K562 (cell line): ENCODE results near the gene CSF2RB. TPM values are rescaled to one million over a fixed set of nuclear protein-coding genes. Genes with fewer than 3 reads are reported as not detected.
A peak's percentile ranks its signal among the peaks of the same experiment; 100 is the strongest.

Source experiments
- CBFB ChIP-seq: sonication (generic); formaldehyde crosslinking; IDR thresholded peaks from 2 replicates; pipeline ENCODE4 v1.4.0; 2020; ENCODE audit warnings: mild to moderate bottlenecking, missing genetic modification reagents
- CHD1 ChIP-seq: fragments of 200-600 bp; sonication (generic); IDR thresholded peaks from one replicate; pipeline ENCODE4 v1.6.1; 2012; ENCODE audit warnings: mild to moderate bottlenecking, moderate library complexity, low read length, inconsistent platforms
- CTCFL ChIP-seq: IDR thresholded peaks from 2 replicates; pipeline ENCODE4 v1.6.1; 2011; ENCODE audit warnings: borderline replicate concordance, low read depth, mild to moderate bottlenecking, moderate library complexity, low read length; ENCODE audit not compliant: insufficient read depth, poor library complexity, severe bottlenecking
- E2F6 ChIP-seq, 2 experiments: IDR thresholded peaks; 2 replicates each; pipeline ENCODE4 v1.6.1; 2011; ENCODE audit warnings: borderline replicate concordance in 1 of 2, control low read depth in 1 of 2, low read depth in 1 of 2, low read length in 1 of 2, mild to moderate bottlenecking in 1 of 2, mixed read lengths in 1 of 2, moderate library complexity in 1 of 2; ENCODE audit not compliant: insufficient read depth in 1 of 2, insufficient read length in 1 of 2, poor library complexity in 1 of 2, severe bottlenecking in 1 of 2; ENCODE audit errors: extremely low read depth in 1 of 2
- ETV6 ChIP-seq, 3 experiments: fragments of 150-350 bp in 1 of 3; sonication (generic) in 1 of 3; formaldehyde crosslinking in 1 of 3; IDR thresholded peaks; 2 replicates each; pipeline versions ENCODE4 v1.6.1 to v1.8.0; 2014 to 2022; ENCODE audit warnings: borderline replicate concordance in 2 of 3, low read depth in 2 of 3, antibody characterized with exemption in 1 of 3, low read length in 1 of 3, mild to moderate bottlenecking in 1 of 3, missing genetic modification reagents in 1 of 3
- GABPB1 ChIP-seq: sonication (generic); formaldehyde crosslinking; IDR thresholded peaks from 2 replicates; pipeline ENCODE4 v1.8.0; 2022; ENCODE audit warnings: mild to moderate bottlenecking, missing genetic modification reagents
- RAD21 ChIP-seq, 2 experiments: fragments of 250-450 bp in 1 of 2; fragments of 450-650 bp in 1 of 2; sonication (Bioruptor Pico) in 1 of 2; formaldehyde crosslinking in 1 of 2; IDR thresholded peaks in 1 of 2; conservative IDR thresholded peaks in 1 of 2; 2 replicates each; pipeline versions ENCODE4 v1.4.0 to v1.8.0; 2020 to 2022; ENCODE audit warnings: mild to moderate bottlenecking in 2 of 2, moderate library complexity in 1 of 2
- RAD51 ChIP-seq: fragments of 450-650 bp; IDR thresholded peaks from 2 replicates; pipeline ENCODE4 v1.7.1; 2016; ENCODE audit warnings: low read depth, mild to moderate bottlenecking, borderline replicate concordance
- RBM25 ChIP-seq: fragments of 200-400 bp; formaldehyde crosslinking; IDR thresholded peaks from 2 replicates; pipeline ENCODE4 v1.6.1; 2018; ENCODE audit warnings: low read length, low read depth, moderate library complexity; ENCODE audit not compliant: severe bottlenecking
- TOE1 ChIP-seq, 2 experiments: fragments of 450-650 bp in 1 of 2; sonication (generic) in 1 of 2; formaldehyde crosslinking in 1 of 2; IDR thresholded peaks; 2 replicates each; pipeline versions ENCODE4 v1.7.1 to v1.8.0; 2016 to 2022; ENCODE audit warnings: borderline replicate concordance in 2 of 2, mild to moderate bottlenecking in 2 of 2, antibody characterized with exemption in 1 of 2, inconsistent platforms in 1 of 2, low read depth in 1 of 2, missing genetic modification reagents in 1 of 2, moderate library complexity in 1 of 2
- XRCC5 ChIP-seq: fragments of 200-400 bp; formaldehyde crosslinking; IDR thresholded peaks from 2 replicates; pipeline ENCODE4 v1.6.1; 2017; ENCODE audit warnings: low read depth, mild to moderate bottlenecking, low read length
- ZNF408 ChIP-seq: fragments of 250-450 bp; sonication (Bioruptor Pico); IDR thresholded peaks from 2 replicates; pipeline ENCODE4 v1.4.0; 2020; ENCODE audit warnings: low read depth, mild to moderate bottlenecking, moderate library complexity
- ZNF507 ChIP-seq: conservative IDR thresholded peaks from 2 replicates; pipeline ENCODE4 v1.6.1; 2017; ENCODE audit warnings: missing genetic modification characterization, missing compliant biosample characterization
- polyA plus RNA-seq, 8 experiments: library from polyadenylated mRNA; depleted of rRNA in 4 of 8; stranded (reverse) in 5 of 8; unstranded in 3 of 8; fragments of >200 nt; fragmentation: Nextera tagmentation in 2 of 8; fragmentation: Illumina TruSeq in 1 of 8; extraction: Ambion mirVana in 2 of 8; extraction: Trizol in 1 of 8; gene quantifications; 2 replicates each; pipeline versions ENCODE4 v1.2.1 to v1.2.3, GENCODE V29; 2011 to 2014; ENCODE audit warnings: inconsistent platforms in 1 of 8, missing spikeins in 1 of 8
- total RNA-seq, 7 experiments: library from RNA; depleted of rRNA in 6 of 7; stranded (reverse); fragments of >200 nt in 6 of 7; fragmentation: Illumina TruSeq in 2 of 7; extraction: Trizol in 2 of 7; gene quantifications; 2 replicates each; pipeline versions ENCODE4 v1.2.1 to v1.2.3, GENCODE V29; 2011 to 2021; ENCODE audit warnings: low replicate concordance in 1 of 7
- TF ChIP-seq, protein P1 (sequence below), 2 experiments: IDR thresholded peaks; 2 replicates each; pipeline ENCODE4 v1.6.1; 2012; ENCODE audit warnings: improper control_type of control experiment in 2 of 2, low read depth in 2 of 2, low read length in 2 of 2, borderline replicate concordance in 1 of 2
- TF ChIP-seq, protein P2 (sequence below): fragments of 250-450 bp; sonication (Bioruptor Pico); IDR thresholded peaks from 2 replicates; pipeline ENCODE4 v1.5.0; 2021

CSF2RB gene
- total and polyA plus RNA-seq, 9 of the 15 experiments (the other 6 are each of a cell fraction or from before 2014, with no cell fraction given): 0.04 to 1.0 (median 0.36) TPM

DNA sequence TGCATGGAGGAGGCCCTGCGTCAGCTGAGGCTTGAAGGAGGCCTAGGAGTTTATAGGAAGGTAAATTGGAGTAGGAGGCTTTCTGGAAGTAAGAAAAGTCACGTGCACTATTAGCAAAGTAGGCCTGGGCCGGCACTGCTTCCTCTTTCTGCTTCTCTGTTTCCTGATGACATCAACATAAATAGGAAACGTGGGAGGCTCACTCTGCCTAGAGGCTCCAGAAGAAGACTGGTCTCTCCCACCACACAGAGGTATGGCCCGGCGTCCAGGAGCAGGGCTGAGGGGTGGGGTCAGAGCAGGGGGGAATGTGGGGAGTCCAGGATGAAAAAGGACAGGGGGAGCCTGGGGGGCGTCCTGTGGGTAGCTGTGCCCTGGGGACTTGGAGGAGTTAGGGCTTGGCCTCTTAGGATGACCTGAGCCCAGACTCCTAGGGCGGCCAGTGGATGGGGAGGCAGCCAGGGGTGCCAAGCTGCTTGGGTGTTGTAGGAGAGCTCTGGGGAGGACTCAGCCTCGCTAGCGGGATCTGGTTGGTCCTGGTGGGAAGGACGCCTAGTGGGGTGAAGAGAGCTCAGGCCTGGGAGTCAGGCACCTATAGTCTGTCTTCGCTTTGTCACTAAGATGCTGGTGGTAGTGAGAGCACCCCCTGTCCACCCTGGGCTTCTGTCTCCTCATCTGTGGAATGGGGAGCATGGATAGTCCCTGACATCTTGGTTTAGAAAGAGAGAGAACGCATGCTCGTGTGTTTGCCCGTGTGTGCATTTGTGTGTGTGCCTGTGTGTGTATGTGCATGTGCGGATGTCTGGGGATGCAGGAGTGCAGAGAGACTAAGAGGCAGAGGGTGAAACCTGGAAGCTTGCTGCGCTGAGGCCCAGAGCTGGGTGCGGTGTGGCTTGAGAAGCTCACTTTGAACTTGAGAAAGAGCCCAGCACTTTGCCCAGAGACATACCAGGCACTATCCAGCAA lies at the start of gene CSF2RB (continued):
- TF ChIP-seq, protein P1, sequence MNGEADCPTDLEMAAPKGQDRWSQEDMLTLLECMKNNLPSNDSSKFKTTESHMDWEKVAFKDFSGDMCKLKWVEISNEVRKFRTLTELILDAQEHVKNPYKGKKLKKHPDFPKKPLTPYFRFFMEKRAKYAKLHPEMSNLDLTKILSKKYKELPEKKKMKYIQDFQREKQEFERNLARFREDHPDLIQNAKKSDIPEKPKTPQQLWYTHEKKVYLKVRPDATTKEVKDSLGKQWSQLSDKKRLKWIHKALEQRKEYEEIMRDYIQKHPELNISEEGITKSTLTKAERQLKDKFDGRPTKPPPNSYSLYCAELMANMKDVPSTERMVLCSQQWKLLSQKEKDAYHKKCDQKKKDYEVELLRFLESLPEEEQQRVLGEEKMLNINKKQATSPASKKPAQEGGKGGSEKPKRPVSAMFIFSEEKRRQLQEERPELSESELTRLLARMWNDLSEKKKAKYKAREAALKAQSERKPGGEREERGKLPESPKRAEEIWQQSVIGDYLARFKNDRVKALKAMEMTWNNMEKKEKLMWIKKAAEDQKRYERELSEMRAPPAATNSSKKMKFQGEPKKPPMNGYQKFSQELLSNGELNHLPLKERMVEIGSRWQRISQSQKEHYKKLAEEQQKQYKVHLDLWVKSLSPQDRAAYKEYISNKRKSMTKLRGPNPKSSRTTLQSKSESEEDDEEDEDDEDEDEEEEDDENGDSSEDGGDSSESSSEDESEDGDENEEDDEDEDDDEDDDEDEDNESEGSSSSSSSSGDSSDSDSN (IDR thresholded peaks at IDR 0.05; ENCODE audit: borderline replicate concordance in 1 of 2, low read depth in 2 of 2, low read length in 2 of 2): no peak
- TF ChIP-seq RAD21 (CRISPR knock-in tag; conservative IDR thresholded peaks at IDR 0.05 in 1 of 2, IDR thresholded peaks at IDR 0.05 in 1 of 2): no peak
- TF ChIP-seq CTCFL: no peak
- peak; percentile 31; the same call in 1 of the 2 replicates for TF ChIP-seq TOE1 (IDR thresholded peaks at IDR 0.05; ENCODE audit: borderline replicate concordance)
- no peak for TF ChIP-seq TOE1 (CRISPR knock-in tag; IDR thresholded peaks at IDR 0.05; ENCODE audit: borderline replicate concordance, low read depth)
- TF ChIP-seq ZNF507: no peak
- no peak for TF ChIP-seq CHD1
- no peak for TF ChIP-seq E2F6 (IDR thresholded peaks at IDR 0.05; ENCODE audit: borderline replicate concordance in 1 of 2, extremely low read depth in 1 of 2, insufficient read depth in 1 of 2, insufficient read length in 1 of 2, low read depth in 1 of 2, low read length in 1 of 2, poor library complexity in 1 of 2, severe bottlenecking in 1 of 2)
- peak; percentile 68 to 91; a peak in 3 of 4 replicates for TF ChIP-seq ETV6 (IDR thresholded peaks at IDR 0.05; ENCODE audit: borderline replicate concordance in 1 of 2, low read depth in 2 of 2, low read length in 1 of 2)
- no peak for TF ChIP-seq ETV6 (CRISPR knock-in tag; IDR thresholded peaks at IDR 0.05; ENCODE audit: borderline replicate concordance)
- TF ChIP-seq XRCC5: no peak
- no peak for TF ChIP-seq RBM25
- peak; percentile 47; the same call in 1 of the 2 replicates for TF ChIP-seq RAD51
- 0 out of 2 replicates have a peak, but pooled peaks have one; percentile 30 for TF ChIP-seq GABPB1 (CRISPR knock-in tag)
- no peak for TF ChIP-seq ZNF408 (CRISPR knock-in tag)
- TF ChIP-seq, protein P2, sequence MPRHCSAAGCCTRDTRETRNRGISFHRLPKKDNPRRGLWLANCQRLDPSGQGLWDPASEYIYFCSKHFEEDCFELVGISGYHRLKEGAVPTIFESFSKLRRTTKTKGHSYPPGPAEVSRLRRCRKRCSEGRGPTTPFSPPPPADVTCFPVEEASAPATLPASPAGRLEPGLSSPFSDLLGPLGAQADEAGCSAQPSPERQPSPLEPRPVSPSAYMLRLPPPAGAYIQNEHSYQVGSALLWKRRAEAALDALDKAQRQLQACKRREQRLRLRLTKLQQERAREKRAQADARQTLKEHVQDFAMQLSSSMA: no peak
- no peak for TF ChIP-seq CBFB (CRISPR knock-in tag)
